Daoy (cell line): ENCODE measurements around the gene PCNT. TPM values are rescaled to one million over a fixed set of nuclear protein-coding genes. Genes with fewer than 3 reads are reported as not detected.

Experiments
- DNase-seq: peaks from one replicate; pipeline ENCODE4 v3.0.0-alpha.2; 2015; ENCODE audit warnings: low read depth
- total RNA-seq: library from RNA; depleted of rRNA; stranded (reverse); fragments of >200 nt; shearing (Covaris generic); gene quantifications from 2 replicates; pipeline ENCODE4 v1.2.3, GENCODE V29; 2014; rRNA removed

Gene PCNT
- total RNA-seq, 1 experiment from 2014 or later: 20.4 TPM

DNA sequence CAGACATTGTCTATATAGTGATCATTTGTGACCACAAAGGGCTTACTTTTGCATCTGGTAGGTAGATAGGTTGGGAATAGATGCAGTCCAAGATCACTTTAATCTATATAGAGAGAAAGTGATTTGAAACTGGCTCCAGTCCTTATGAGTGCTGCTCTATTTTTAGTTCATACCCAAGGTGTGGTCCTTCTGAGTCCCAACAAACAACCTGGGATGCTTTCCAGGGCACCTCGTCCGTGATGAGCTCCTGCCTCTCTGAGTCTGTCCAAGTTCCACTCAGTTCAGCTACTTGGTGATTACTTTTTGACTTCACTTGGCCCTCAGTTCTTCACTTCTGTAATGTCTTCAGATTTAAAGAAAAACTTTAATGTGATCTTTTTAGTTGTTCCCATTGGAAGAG, 155.0 kb downstream of the PCNT start:
- no peak for DNase-seq

DNA sequence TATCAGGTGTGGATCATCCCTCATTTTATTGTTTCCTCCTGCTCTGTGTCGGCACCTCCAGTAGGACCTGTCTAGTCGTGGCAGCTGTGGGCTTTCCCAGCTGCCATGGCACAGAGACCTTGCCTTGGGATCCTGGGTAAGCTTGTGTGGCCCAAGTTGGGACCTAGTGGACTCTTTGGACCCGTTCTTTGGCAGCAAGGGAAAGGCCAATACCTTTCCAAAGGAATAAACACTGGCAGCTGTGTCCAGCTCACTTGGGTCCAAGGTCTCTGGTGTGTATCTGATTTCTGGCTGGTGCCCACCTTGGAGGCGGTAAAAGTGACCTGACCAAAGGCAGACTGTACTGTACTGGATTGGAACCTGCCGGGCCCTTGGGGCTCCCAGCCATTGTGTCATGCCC, 156.5 kb downstream of the PCNT start:
- no peak for DNase-seq

DNA sequence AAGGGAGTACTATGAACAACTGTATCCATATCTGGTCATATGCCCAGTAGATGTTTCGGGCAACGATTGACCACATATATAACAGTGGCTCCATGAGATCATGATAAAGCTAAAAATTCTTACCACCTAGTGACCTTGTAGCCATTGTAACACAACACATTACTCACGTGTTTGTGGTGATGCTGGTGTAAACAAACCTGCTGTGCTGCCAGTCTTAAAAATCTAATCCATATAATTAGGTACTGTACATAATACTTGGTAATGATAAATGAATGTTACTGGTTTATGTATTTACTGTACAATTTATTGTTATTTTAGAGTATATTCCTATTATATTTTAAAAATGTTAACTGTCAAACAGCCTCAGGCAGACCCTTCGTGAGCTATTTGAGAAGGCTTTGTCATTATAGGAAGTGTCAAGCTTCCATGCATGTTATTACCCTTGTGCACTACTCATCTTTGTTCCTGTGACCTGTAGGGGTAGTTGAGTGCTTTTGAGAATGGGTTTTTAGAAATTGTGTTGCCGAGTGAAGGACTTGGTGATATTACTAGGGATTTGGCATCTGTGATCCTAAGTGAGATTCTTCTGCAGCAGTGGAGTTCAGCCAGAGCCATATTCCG, 158.4 kb downstream of the PCNT start:
- DNase-seq: no peak

DNA sequence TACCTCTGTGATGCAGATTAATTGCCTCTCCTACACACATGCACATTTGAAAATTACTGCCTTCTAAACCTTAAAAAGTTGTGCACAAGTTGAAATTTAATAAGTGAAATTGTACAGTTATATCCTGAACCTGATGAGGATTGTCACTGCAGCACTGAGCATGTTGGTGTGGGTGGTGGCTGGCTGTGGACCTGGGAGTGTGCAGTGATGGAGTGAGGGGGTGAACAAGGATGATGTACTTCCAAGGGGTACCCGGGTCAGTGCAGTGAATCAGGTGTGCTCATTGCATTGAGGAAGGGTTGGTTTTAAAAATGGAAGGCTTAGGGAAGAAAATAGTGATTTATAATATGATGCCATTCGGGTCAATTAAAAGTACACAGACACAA, 158.9 kb downstream of the PCNT start:
- DNase-seq: no peak

DNA sequence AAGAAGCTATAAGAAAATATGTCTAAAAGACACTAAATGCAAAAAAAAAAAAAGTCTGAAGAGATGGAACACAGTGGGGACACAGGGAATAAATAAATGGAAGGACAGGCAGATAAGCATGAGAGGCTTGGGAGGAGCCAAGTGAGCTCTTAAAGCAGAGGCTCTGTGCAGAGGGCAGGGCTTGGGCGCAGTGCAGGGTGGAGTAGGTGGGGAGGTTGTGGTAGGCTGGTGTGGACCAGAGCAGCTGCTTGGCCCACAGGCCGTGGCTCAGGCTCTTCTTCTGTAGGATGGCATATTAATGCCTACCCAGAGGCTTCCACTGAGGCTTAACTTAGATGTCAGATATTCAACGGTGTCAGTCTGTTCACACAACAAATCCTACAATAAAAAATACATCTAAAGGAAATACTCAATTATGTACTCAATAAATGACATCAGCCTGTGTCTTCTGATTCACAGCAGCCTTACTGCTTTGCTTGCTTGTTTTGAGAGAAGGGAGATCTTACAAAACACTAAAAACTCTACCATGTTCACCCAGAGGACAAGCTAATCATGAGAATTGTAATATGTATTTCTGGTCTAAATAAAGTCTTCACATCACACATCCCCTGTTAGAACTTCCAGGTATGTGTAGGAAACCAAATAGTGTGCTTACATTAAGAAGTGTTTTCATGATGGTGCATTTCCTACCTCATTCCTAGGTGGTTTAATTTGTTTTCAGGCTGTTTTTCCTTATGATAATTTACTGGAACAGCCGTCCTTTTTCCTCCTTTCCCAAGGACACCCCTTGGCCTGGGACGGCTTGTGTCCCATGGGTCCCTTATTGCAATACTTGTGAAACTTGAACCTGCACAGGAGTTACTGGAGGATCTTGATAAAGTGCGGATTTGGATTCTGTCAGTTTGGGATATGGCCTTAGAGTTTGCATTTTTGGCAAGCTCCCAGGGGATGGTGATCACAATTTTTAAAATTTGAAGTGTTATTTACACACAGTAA, 159.6 kb downstream of the PCNT start:
- DNase-seq: no peak

DNA sequence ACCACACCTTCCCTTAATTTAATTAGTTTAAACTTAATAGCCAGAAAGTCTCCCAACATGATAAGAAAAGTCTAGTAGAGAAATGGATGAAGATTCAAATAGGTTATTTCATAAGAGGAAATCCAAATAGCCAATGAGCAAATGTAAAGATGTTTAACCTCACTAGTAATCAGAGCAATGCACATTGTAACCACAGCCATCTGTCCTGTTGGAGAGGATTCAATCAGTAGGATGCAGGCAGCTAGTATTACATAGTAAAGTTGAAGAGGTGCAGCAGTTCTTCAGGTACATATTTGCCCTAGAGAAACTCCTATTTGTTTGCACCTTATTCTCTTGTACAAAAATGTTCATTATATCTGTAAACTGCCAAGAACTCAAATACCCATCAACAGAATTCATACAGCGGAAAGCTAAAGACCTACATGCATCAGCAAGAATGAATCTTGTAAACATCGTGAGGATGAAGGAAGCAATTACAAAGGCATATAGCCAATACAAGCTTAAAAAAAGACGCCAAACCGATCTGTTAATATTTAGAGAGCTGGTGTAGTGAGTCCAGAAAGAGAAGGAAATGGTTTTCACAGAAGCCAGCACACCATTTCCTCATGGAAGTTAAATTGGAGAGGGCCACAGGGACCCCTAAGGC, 162.6 kb downstream of the PCNT start:
- DNase-seq: no peak

DNA sequence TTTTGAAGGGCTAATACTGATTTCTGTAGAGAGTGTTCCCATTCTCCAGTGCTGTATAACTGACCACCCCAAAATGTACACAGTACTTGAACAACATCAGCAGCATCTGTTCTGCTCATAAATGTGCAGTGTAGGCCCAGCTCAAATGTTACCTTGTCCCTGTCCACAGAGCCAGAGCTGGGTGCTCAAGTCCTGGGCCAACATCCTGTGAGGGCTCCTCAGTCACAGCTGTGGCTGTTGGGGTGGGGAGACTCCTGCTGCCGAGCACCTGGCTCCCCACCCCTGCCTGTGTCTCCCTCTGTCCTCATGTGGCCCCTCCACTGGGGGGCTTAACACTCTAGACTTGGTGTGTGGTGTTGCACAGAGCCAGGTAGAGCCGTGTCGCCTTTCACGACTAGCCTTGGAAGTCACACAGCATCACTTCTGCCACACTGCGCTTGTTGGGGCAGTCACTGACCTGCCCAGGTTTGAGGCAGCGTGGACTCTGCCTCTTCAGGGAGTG, 165.3 kb downstream of the PCNT start:
- no peak for DNase-seq

DNA sequence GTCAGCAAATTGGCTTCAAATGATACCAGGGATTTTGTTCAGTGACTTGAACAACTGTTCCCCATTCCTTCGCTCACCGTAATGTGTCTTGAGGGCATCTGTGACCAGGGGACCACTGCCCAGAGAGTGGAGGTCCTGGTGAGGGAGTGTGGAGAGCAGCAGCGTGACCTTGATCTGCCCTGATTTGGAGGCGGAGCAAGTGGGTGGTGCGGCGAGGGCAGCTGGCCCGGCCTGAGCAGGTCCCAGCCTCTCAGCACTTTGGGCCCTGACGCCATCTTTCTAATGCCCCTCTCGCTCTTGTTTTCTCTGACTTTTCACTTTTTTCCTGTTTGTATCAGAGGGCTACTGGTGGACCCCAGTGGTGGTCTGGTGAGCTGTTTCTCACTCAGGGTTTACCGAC, 165.8 kb downstream of the PCNT start:
- DNase-seq: no peak

DNA sequence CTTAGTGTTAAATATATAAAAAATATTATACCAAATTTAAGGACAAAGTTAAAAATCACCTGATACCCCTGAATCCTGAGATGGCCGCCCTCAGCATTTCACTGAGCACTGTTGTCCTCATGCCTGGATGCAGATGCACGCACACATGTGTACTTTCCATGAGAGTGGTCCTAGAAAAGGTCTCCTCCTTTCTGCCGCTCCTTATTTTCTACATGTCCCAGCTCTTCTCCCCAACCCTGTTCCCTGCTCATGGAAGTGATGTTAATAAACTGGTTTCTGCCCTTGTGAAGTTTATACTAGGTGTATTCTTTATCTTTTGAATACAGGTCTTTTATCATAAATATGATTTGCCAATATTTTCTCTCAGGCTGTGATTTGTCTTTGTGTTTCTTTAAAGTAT, 167.6 kb downstream of the PCNT start:
- DNase-seq: no peak

DNA sequence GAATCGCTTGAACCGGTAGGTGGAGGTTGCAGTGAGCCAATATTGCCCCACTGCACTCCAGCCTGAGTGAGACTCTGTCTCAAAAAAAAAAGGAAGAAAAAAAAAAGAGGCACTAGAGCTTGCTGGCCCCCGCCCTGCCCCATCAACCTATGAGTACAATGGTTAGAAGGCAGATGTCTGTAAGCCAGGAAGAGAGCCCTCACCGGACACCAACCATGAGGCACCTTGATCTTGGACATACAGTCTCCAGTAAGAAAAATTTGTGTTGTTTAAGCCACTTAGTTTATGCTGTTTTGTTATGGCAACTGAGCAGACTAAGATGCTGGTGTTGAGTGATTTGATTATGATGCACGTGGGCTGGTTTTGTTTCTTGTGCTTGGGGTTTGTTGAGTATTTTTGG, 168.9 kb downstream of the PCNT start:
- no peak for DNase-seq

DNA sequence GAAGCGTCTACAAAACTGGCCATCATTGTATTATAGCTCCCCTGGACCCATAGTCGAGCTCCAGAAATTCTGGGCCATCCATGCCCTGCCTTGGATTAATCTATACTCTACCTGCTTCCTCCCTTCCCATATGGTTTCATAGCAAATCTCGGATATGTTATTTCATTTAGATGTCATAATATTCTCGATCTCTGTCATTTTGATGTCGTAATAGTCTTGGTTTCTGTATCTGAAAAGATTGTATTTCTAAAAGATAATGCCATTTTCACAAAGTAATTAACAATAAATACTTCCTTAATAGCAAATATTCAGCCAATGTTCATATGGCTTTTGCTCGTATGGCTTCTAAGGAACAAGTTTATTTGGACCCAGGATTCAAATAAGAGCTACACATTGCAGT, 169.9 kb downstream of the PCNT start:
- DNase-seq: no peak

Other genes starting within 250 kb of the PCNT start
- 456 and 480 TPM in 2 replicates for gene COL6A2, start 226.0 kb upstream of the PCNT start, total RNA-seq
- gene FTCD, start 168.6 kb upstream of the PCNT start, total RNA-seq: 0.34 TPM in 1 of 2 replicates, not detected in the other
- gene SPATC1L, start 139.7 kb upstream of the PCNT start, total RNA-seq: 3.9 and 8.7 TPM in 2 replicates
- 21.8 and 25.3 TPM in 2 replicates for gene LSS, start 95.4 kb upstream of the PCNT start, total RNA-seq
- gene MCM3AP, start 38.5 kb upstream of the PCNT start, total RNA-seq: 72.7 and 100.0 TPM in 2 replicates
- gene YBEY, start 37.8 kb upstream of the PCNT start, total RNA-seq: 21.4 and 25.8 TPM in 2 replicates
- gene C21orf58, start 286 bp upstream of the PCNT start, total RNA-seq: 12.4 and 16.9 TPM in 2 replicates
- gene DIP2A, start 134.7 kb downstream of the PCNT start, total RNA-seq: 11.5 and 16.4 TPM in 2 replicates